Nephron (organoid): ENCODE data around the gene GLRX3.
A peak's percentile ranks its signal among the peaks of the same experiment; 100 is the strongest.

Source experiments
- H3K27ac Mint-ChIP-seq, 3 experiments: 2 replicates each; pipeline ENCODE4 v1.8.0; 2020; ENCODE audit warnings: mixed read lengths in 3 of 3, mild to moderate bottlenecking in 2 of 3, moderate library complexity in 1 of 3
- H3K27me3 Mint-ChIP-seq: 2 replicates; pipeline ENCODE4 v1.8.0; 2021; ENCODE audit warnings: low read depth, mild to moderate bottlenecking, moderate library complexity, mixed read lengths
- H3K36me3 Mint-ChIP-seq: 2 replicates; pipeline ENCODE4 v1.8.0; 2020; ENCODE audit warnings: low read depth, mixed read lengths
- H3K4me1 Mint-ChIP-seq: 2 replicates; pipeline ENCODE4 v1.8.0; 2020; ENCODE audit warnings: mixed read lengths
- H3K4me3 Mint-ChIP-seq, 3 experiments: 2 replicates each; pipeline ENCODE4 v1.8.0; 2020; ENCODE audit warnings: mild to moderate bottlenecking in 3 of 3, mixed read lengths in 3 of 3, moderate library complexity in 2 of 3
- H3K9me3 Mint-ChIP-seq: 2 replicates; pipeline ENCODE4 v1.8.0; 2020; ENCODE audit warnings: mixed read lengths
- CTCF ChIP-seq, 3 experiments: fragments of 200-600 bp; sonication (generic); IDR thresholded peaks; one replicate each; pipeline ENCODE4 v1.5.0; 2021; ENCODE audit warnings: antibody characterized with exemption in 3 of 3; ENCODE audit not compliant: unreplicated experiment in 3 of 3

GLRX3 gene

GRCh38 chr10:130193493-130194193, 57.5 kb downstream of the GLRX3 start:
- no peaks in the 10 kb centered on the region for H3K4me1 Mint-ChIP-seq
- peaks cover 7% of the 10 kb centered on the region for H3K27me3 Mint-ChIP-seq
- peak overlapping the region in 1 of 3 experiments; percentile 4 for H3K4me3 Mint-ChIP-seq
- H3K27ac Mint-ChIP-seq, result no peak overlapping the region
- no peaks in the 10 kb centered on the region for H3K9me3 Mint-ChIP-seq
- no peaks in the 10 kb centered on the region for H3K36me3 Mint-ChIP-seq
- no peak for TF ChIP-seq CTCF (IDR thresholded peaks at IDR 0.05; ENCODE audit: unreplicated experiment in 3 of 3)

- peaks cover 7% of the 10 kb centered on the region for H3K27me3 Mint-ChIP-seq
- H3K9me3 Mint-ChIP-seq, result no peaks in the 10 kb centered on the region
- no peak overlapping the region for H3K4me3 Mint-ChIP-seq
- no peaks in the 10 kb centered on the region for H3K4me1 Mint-ChIP-seq
- TF ChIP-seq CTCF (IDR thresholded peaks at IDR 0.05; ENCODE audit: unreplicated experiment in 3 of 3), result no peak
- no peak overlapping the region for H3K27ac Mint-ChIP-seq
- no peaks in the 10 kb centered on the region for H3K36me3 Mint-ChIP-seq
Observed at GRCh38 chr10:130194194-130194990, 58.2 kb downstream of the GLRX3 start.

GRCh38 chr10:130194991-130195645, 58.9 kb downstream of the GLRX3 start:
- peaks cover 7% of the 10 kb centered on the region for H3K27me3 Mint-ChIP-seq
- no peaks in the 10 kb centered on the region for H3K4me1 Mint-ChIP-seq
- no peaks in the 10 kb centered on the region for H3K9me3 Mint-ChIP-seq
- no peak overlapping the region for H3K4me3 Mint-ChIP-seq
- TF ChIP-seq CTCF (IDR thresholded peaks at IDR 0.05; ENCODE audit: unreplicated experiment in 3 of 3), result no peak
- H3K36me3 Mint-ChIP-seq, result no peaks in the 10 kb centered on the region
- no peak overlapping the region for H3K27ac Mint-ChIP-seq

- H3K4me3 Mint-ChIP-seq, result no peak overlapping the region
- peaks cover 8% of the 10 kb centered on the region for H3K27me3 Mint-ChIP-seq
- no peaks in the 10 kb centered on the region for H3K36me3 Mint-ChIP-seq
- TF ChIP-seq CTCF (IDR thresholded peaks at IDR 0.05; ENCODE audit: unreplicated experiment in 3 of 3), result no peak
- no peak overlapping the region for H3K27ac Mint-ChIP-seq
- H3K9me3 Mint-ChIP-seq, result no peaks in the 10 kb centered on the region
- H3K4me1 Mint-ChIP-seq, result no peaks in the 10 kb centered on the region
Observed at GRCh38 chr10:130195746-130196294, 59.6 kb downstream of the GLRX3 start.

GRCh38 chr10:130196511-130197487, 60.6 kb downstream of the GLRX3 start:
- no peak overlapping the region for H3K4me3 Mint-ChIP-seq
- TF ChIP-seq CTCF (IDR thresholded peaks at IDR 0.05; ENCODE audit: unreplicated experiment in 3 of 3), result no peak
- no peaks in the 10 kb centered on the region for H3K9me3 Mint-ChIP-seq
- no peaks in the 10 kb centered on the region for H3K36me3 Mint-ChIP-seq
- no peak overlapping the region for H3K27ac Mint-ChIP-seq
- no peaks in the 10 kb centered on the region for H3K4me1 Mint-ChIP-seq
- peaks cover 13% of the 10 kb centered on the region for H3K27me3 Mint-ChIP-seq
